ENCODE measurements around the gene CCL4L2. TPM values are rescaled to one million over a fixed set of nuclear protein-coding genes. Genes with fewer than 3 reads are reported as not detected.
"Not testable (repeated sequence)": the region's sequence is repeated elsewhere in the genome, so short reads cannot be mapped to it uniquely, and the experiment has no call there.

Gene CCL4L2
- total RNA-seq, 2 donors from 2014 or later = not detected

DNA sequence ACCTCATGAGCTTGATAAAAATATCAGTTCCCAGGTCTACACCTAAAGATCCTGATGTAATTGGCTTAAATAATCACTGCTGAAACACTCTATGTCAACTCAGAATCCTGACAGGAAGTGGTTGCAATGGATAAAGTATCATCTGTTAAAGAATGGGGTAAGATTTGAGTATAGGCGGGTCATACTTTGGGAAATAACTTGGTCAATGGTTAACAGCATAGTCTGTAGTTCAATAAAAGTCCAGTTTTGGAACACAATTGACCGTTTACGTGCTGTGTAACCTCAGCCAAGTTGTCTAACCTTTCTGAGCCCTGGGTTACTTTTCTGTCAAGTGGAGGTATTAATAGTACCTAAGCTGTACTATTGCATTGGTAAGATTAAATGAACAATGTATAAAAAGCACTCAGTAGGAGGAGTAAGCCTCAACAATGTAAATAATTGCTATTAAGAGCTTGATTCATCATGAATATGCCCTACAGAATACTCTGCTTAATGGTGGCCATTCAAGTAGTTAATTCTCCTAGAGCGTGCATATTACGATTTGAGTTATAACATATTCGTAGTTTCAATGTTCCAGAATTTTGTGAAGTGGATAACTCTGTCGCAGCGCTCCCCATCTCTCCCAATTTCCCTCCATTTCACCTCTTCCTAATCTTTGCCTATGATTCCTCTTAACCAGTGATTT lies 16.6 kb upstream of the CCL4L2 start:
- DNase-seq (ENCODE audit: low spot score); intact Hi-C loops (cut with DNase I): not testable (repeated sequence)

DNA sequence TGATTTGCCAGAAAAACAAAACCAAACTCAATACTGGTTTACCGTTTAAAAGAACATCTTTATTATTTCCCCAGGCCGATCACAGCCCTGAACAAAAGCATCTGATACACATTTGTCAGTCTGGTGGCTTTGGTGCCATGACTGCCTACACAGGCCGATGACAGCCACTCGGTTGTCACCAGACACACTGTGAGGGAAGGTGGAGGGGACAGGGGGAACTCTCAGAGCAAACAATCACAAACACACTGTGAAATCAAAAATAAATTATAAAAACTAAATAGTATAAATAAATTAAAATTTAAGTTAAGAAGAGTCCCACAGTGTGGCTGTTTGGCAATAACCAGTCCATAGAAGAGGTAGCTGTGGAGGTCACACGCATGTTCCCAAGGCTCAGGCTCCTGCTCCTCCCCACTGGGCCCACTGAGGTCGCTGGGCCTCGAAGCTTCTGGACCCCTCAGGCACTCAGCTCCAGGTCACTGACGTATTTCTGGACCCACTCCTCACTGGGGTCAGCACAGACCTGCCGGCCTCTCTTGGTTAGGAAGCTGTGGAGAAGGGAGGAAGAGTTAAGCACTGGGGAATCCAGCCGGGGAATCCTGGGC lies 15.9 kb upstream of the CCL4L2 start:
- DNase-seq (ENCODE audit: low spot score); intact Hi-C loops (cut with DNase I): not testable (repeated sequence)

DNA sequence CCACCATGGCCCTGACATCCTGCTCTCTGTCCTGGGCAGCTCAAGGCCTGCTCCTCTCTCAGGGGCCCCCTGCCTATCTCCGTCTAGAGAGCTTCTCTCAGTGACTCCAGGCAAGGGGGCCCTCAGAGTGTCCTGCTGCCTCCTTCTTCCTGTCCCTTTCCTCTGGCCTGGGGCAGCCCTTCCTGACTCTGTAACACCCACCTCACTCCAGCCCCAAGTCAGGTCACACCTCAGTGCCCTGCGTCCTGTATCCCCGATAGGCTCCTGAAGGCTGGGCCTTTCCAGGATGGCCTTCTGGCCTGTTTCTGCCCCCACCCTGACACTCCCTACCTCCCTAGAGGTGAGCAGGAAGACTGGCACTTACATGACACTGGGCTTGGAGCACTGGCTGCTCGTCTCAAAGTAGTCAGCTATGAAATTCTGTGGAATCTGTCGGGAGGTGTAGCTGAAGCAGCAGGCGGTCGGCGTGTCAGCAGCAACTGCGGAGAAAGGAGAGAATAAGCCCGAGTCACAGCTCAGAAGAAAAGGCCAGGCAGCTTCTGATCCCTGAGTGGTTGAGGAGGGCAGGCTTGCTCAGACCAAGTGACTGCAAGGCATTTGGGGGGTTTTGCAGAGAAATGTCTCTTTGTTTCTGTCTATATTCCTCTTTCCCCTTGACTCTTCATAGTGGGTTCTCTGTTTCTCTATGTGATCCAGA lies 15.3 kb upstream of the CCL4L2 start:
- intact Hi-C loops (cut with DNase I) = no loop called here
- DNase-seq (ENCODE audit: low spot score) = no peak

DNA sequence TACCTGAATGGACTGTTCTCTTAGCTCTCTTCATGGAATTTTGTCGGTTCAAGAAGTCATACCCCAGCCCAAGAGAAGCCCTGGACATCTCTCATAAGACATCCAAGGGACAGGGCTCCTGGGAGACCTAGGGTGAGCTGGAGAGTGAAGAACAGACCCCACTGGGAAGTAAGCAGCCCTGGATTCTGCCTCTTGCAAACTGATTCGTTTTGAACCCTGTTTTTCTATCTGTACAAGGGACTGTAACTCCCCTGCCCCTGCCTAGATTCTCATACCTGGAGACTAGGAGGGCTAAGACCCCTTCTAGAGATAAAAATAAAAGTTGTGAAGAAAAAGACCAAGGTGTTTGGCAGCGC lies 14.8 kb upstream of the CCL4L2 start:
- intact Hi-C loops (cut with DNase I) = no loop called here
- DNase-seq (ENCODE audit: low spot score) = no peak

DNA sequence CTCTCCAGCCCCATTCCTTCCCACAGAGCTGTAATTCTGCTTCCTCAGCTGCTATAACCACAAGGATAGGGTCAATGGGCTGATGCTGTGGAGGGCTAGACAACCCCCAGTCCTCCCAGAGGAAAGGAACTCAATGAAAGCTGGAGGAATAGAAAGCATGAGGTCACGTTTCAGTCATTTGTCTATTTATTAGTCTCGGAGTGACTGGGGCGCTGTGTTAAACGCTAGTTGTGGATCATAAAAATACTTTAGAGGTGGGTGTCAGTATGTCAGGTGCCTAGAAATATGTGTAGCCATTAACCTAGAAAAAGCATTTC lies 13.5 kb upstream of the CCL4L2 start:
- intact Hi-C loops (cut with DNase I) = no loop called here
- no peak for DNase-seq (ENCODE audit: low spot score)

DNA sequence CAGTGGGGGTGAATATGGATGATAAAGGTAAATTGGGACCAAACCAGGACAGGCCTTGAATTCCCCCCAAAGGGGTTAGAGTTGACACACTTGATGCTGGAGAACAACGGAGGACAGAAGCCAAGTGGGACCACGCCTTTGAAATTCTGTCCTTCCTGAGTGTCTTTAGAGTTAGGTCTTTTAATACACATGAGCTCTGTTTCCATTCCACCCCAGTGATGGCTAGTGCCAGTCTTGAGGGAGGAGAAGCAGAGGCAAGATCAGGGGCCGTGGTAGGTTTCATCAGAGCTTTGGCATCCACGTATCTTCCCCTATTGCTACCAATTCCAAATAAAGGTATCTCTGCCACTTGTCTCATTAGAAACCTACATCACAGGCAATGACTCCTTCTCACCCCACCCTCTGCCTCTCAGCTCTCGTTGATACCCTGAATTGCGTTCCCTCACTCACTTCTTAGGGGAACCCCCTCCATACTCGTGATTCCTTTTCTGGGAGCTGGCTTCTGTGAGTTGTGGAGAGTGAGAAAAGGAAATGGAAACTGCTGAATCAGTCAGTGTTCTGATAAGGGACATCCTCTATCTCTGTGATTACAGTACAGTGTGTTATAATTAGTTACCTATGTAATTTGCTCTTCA lies 11.9 kb upstream of the CCL4L2 start:
- intact Hi-C loops (cut with DNase I) = no loop called here
- no peak for DNase-seq (ENCODE audit: low spot score)

DNA sequence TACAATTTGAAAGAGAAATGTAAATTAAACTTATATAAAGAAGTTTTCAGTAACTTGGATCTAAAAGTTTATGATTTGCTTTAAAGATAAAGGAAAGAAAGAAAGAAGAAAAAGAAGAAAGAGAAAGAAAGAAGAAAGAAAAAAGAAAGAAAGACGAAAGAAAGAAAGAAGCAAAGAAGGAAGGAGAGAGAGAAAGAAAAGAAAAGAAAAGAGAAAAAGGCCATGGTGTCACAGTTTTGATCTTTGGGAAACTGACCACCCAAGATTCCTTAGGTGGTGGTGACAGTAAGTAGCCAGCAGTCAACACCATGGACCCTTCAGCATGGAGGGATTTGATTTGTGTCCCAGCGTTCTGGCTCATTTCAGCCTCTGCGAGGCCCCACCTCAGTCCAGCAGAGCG lies 9.8 kb upstream of the CCL4L2 start:
- DNase-seq (ENCODE audit: low spot score); intact Hi-C loops (cut with DNase I): not testable (repeated sequence)

DNA sequence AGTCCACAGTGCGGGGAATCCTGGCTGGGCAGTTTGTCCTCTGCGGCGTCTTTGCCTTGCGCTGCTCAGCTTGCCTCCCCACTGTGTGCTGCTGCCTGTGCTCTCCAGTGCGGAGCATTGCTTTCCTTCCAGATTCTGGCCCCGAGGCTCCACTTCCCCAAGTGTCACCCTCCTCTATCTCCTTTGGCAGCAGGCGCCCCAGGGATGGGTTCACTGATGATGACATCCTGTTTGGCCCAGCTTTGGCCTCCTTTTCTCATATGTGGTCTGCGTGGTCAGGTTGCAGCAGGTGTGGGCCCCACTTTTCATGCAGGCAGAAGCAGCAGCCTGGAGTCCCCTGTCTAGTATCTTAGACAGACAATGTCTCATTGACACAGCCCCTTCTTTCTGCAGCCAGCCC lies 9.4 kb upstream of the CCL4L2 start:
- intact Hi-C loops (cut with DNase I) = not testable (repeated sequence)
- peak; percentile 54 for DNase-seq (ENCODE audit: low spot score)

DNA sequence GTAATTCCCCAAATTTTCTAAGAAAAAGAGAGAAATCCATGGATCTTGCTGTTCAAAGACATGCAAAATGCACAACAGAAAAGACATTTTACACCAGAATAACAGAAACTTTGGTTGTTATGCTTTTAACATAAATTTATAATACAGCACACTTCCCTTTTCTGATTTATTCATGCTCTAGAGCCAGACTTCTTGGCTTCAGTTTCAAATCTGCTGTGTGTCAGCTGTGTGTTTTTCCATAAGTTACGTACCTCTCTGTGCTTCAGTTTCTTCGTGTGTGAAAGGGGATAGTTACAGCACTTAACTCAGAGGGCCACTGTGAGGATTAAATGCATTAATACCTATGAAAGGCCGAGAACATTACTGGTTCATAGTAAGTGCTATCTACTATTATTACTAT lies 7.5 kb upstream of the CCL4L2 start:
- no peak for DNase-seq (ENCODE audit: low spot score)
- intact Hi-C loops (cut with DNase I) = no loop called here

DNA sequence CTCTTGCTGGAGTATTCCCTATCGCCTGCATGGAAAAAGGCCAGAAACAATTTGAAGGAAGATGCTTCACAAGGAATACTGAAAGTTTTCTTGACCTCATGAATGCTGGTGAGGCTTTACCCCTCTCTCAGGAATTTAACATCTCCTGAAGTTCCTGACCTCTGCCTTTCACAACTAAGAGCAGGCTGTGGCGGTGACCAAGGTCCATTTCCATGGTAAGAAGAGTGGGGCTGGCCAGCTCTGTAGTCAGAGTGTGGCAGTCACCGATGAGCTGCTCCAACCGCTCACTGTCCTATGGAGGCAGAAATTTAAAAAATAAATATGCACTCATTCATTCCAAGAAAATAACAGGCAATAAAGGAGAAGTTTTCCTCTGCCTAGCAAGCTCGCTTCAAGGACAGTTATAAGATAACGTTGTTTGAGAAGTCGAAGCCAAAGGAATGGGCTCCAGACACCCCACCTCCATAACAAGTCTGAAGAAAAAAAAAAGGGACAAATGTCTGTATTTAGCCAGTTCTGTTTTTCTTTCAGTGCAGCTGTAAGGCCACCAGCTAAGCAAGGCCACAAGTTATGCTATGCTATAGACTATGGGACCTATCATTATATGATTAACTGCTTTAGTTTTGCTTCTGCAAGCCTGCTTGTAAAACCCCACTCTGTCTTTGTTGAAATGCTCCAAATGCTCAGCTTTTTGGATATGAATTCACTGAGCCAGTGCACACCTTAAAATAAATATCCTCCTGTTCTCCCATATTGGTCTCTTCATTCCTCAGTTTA lies 6.0 kb upstream of the CCL4L2 start:
- no peak for DNase-seq (ENCODE audit: low spot score)

DNA sequence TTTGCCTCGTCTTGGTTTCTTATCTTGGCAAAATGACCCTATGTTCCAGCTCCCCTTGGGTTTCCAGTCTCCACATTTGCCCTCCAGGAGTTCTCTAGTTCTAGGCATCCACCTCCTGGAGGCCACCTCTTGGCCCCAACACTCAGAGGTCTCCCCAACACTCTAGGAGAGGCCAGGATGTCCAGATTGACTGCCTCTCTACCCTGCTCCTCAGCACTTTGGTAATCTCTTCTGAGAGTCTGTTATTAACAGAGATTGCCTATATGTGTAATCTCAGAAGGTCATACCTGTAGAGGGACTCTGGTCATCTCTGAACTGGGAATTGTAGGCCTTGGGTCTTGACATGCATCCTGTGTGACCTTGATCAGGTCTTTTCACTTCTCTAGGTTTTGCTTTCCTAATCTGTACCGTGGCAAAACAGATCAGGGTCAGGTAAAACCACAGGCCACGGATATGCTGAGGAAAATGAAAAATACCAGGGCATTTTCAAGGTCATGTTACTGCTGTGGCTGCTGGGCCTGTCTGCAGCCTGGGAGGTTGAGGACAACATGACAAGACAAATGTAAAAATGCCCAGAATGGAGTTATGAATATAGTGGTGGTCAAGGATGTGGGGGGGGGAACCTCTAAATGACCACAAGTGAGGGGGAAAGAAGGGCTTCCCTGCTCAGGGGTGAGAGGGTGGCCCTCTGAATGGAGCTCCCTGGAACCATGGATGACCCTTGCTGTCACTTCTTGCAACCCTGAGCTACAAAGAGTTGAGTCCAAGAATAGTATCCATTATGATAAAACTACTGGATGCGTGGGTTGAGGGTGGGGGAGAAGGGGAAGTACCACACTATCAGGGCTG lies 5.0 kb upstream of the CCL4L2 start:
- intact Hi-C loops (cut with DNase I) = no loop called here
- DNase-seq (ENCODE audit: low spot score) = no peak

More for the DNA sequence above, 6.0 kb upstream of the CCL4L2 start:
- intact Hi-C loops (cut with DNase I) = no loop called here

DNA sequence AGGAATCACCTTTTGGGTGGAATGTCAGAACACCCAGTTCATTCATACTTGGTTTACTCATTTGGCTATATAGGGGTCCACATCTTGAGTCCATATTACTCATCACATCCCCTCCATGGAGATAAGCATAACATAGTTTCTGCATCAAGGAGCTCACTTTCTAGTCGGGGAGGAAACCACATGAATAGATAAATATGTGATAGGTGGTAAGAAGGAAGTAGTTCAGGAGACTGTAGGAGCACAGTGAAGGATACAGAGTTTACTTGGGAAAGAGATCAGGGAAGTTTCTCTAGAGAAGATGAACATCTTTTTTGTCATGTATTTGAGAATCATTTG lies 4.4 kb upstream of the CCL4L2 start:
- DNase-seq (ENCODE audit: low spot score); intact Hi-C loops (cut with DNase I): not testable (repeated sequence)

DNA sequence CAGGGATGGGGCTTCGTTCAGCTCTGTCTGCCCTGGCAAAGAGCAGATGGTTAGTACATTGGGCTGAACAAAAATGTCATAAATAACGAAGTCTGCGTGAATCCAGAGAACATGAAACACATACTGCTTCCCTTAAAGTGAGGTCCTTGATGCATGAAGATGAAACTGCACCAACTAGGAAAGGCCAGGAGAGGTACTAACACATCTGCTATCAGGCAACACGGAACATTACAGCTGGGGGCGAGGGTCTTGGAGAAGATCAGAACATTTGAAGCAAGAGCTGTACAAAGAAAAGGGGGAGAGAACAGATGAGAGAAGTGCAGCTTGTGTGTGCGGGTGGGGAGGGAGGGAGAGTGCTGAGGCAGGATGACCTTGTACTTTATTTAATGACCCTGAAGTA lies 3.5 kb upstream of the CCL4L2 start:
- intact Hi-C loops (cut with DNase I) = not testable (repeated sequence)

DNA sequence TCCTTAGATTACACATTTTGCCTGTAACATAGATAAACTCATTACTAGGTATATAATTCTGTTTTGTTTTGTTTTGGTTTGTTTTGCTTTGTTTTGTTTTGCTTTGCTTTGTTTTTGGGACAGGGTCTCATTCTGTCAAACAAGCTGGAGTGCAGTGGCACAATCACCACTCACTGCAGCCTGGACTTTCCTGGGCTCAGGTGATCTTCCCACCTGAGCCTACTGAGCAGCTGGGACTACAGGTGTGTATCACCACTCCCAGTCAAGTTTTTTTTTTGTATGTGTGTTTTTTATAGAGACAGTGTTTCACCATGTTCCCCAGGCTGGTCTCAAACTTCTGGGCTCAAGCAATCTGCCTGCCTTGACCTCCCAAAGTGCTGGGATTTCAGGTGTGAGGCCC lies 1.3 kb upstream of the CCL4L2 start:
- DNase-seq (ENCODE audit: low spot score) = no peak
- intact Hi-C loops (cut with DNase I) = no loop called here

More for the DNA sequence above, 3.5 kb upstream of the CCL4L2 start:
- peak; percentile 37 for DNase-seq (ENCODE audit: low spot score)

DNA sequence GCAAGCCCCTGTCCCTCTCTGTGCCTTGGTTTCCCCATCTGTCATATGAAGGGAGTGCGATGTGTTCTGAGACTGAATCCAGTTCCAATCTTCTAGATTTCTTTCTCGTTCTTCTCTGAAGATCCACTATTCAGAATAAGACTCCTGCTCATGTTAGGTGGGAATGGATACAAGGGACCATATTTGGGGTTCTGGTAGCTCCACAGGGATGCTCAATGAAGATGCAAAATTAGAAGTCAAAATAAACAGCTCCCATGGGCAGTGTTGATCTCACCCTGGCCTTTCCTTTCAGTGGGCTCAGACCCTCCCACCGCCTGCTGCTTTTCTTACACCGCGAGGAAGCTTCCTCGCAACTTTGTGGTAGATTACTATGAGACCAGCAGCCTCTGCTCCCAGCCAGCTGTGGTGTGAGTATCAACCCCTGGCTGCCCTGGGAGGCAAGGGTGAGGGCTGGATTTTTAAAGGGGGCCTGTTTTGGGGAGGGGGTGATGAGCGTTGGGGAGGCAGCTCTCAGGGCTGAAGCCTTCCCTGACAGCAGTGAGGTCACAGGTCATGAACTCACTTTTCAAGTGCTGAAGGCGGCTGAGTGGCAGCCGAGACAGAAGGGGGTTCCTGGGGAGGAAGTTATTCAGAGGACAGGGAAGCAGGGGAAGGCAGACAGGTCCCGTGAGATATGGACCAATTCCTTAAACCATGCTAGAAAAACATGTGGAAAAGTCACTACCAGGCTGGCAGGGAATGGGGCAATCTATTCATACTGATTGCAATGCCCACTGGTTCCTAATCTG lies 815 bp downstream of the CCL4L2 start:
- DNase-seq (ENCODE audit: low spot score); intact Hi-C loops (cut with DNase I): not testable (repeated sequence)

DNA sequence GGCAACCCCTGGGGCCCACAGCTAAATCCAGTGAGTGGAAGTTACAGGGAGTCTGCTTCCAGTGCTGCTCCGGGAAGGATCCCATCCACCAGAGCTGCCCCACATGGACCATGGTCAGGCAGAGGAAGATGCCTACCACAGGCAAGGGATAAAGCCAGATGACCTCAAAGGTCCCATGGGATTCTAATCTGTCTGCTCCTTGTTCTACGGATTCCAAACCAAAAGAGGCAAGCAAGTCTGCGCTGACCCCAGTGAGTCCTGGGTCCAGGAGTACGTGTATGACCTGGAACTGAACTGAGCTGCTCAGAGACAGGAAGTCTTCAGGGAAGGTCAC lies 1.4 kb downstream of the CCL4L2 start:
- intact Hi-C loops (cut with DNase I) = no loop called here
- no peak for DNase-seq (ENCODE audit: low spot score)

DNA sequence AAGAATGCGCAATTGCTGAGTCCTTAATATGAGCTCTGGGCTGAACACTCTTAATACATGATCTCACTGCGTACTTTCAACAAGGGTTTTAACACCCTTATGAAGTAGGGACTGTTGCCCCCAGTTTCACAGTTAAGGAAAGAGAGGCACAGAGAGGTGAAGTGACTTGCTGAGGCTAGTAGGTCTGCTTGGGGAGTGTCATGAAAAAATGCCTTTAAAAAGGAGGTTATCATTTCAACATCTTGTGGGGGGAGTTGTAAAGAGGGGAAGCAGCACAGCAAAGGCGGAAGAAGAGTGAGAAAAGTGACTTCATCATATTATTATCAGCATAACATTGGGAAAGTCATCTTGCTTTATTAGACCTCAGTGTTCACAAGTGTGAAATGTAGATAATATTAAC lies 2.1 kb downstream of the CCL4L2 start:
- no peak for DNase-seq (ENCODE audit: low spot score)
- intact Hi-C loops (cut with DNase I) = no loop called here

DNA sequence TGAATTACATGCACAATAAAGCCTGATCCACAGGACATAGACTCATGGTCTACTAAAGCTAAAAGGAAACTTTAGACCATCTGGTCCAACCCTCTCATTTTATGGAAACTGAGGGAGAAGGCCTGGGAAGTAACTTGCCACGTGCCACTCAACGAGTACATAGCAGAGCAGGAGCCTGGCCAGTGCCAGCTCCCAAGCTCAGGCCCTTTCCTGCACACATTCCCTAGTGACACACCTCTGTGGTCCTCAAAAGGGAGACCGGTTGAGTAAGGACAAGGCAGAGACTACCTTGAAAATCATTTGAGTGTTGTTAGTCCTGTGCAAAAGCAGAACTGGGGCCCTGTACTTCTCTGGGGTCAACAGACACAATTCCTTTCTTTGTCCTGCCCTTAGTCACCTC lies 2.8 kb downstream of the CCL4L2 start:
- intact Hi-C loops (cut with DNase I) = no loop called here

More for the DNA sequence above, 2.8 kb downstream of the CCL4L2 start:
- DNase-seq (ENCODE audit: low spot score) = no peak
